ENCODE measurements around the gene AP5Z1. TPM values are rescaled to one million over a fixed set of nuclear protein-coding genes. Genes with fewer than 3 reads are reported as not detected.

AP5Z1 gene
- total RNA-seq, 1 donor from 2014 or later, result 48.9 TPM

DNA sequence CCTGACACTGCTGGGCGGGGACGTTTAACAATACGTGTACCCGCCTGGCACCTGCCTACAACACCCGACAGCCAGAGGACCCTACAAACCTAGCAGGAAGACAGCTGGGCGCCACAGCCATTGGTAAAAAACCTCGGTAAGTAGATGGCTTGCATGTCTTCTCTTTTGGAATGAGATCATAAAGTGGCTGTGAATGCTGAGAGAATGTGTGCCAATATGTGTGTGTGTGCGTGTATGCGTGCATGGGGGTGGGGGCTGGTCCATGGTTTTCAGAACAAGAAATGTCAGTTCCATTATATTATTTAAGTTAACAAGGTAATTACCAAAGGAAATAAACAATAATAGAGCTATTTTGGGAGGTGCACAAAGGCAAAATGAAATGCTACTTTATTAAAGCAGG, 47.3 kb downstream of the AP5Z1 start:
- DNase-seq (no peak), ATAC-seq (no peak)
- no peaks in the 10 kb centered on the region for H3K36me3 ChIP-seq
- no peaks in the 10 kb centered on the region for H3K9me3 ChIP-seq
- H3K4me1 ChIP-seq, result no peaks in the 10 kb centered on the region
- no peaks in the 10 kb centered on the region for H3K27me3 ChIP-seq
- TF ChIP-seq, protein P1, sequence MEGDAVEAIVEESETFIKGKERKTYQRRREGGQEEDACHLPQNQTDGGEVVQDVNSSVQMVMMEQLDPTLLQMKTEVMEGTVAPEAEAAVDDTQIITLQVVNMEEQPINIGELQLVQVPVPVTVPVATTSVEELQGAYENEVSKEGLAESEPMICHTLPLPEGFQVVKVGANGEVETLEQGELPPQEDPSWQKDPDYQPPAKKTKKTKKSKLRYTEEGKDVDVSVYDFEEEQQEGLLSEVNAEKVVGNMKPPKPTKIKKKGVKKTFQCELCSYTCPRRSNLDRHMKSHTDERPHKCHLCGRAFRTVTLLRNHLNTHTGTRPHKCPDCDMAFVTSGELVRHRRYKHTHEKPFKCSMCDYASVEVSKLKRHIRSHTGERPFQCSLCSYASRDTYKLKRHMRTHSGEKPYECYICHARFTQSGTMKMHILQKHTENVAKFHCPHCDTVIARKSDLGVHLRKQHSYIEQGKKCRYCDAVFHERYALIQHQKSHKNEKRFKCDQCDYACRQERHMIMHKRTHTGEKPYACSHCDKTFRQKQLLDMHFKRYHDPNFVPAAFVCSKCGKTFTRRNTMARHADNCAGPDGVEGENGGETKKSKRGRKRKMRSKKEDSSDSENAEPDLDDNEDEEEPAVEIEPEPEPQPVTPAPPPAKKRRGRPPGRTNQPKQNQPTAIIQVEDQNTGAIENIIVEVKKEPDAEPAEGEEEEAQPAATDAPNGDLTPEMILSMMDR (IDR thresholded peaks at IDR 0.05), result no peak
- H3K27ac ChIP-seq, result no peak overlapping the region
- H3K4me3 ChIP-seq, result no peak overlapping the region
- intact Hi-C loops (cut with DNase I), result no loop called here

DNA sequence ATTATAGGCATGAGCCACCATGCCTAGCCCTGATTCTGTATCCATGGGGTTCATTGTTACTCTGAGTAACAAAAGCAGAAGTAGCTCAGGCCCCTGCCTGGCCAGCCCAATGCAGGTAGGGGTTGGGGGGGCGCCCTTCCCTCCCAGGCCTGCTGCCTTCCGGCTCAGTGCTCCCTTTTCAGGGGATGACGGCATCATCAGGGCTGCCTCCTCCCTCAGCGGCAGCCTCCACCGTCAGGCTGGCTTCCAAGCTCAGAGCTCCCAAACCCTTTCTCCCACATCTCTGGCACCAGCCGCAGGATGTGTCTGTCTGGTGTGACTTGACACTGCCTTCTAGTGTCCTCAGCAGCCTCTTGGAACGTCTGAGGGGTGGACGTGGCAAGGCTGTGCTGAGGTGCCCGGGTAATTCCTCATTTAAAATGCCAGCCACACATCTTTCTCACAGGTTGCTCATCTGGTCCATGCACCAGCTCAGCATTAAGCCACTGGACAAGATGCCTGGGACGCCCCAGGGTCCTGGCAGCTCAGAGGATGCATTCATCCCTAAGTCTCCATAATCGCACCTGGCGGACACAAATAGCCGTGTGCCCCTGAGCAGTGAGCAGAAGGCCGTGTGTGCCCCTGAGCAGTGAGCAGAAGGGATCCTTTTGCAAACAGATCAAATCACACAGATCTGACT, 48.2 kb downstream of the AP5Z1 start:
- no peaks in the 10 kb centered on the region for H3K9me3 ChIP-seq
- DNase-seq (no peak), ATAC-seq (no peak)
- H3K4me1 ChIP-seq, result no peaks in the 10 kb centered on the region
- H3K27me3 ChIP-seq, result no peaks in the 10 kb centered on the region
- H3K36me3 ChIP-seq, result no peaks in the 10 kb centered on the region
- H3K27ac ChIP-seq, result no peak overlapping the region
- intact Hi-C loops (cut with DNase I), result no loop called here
- H3K4me3 ChIP-seq, result no peak overlapping the region
- TF ChIP-seq, protein P1 (IDR thresholded peaks at IDR 0.05), result no peak

DNA sequence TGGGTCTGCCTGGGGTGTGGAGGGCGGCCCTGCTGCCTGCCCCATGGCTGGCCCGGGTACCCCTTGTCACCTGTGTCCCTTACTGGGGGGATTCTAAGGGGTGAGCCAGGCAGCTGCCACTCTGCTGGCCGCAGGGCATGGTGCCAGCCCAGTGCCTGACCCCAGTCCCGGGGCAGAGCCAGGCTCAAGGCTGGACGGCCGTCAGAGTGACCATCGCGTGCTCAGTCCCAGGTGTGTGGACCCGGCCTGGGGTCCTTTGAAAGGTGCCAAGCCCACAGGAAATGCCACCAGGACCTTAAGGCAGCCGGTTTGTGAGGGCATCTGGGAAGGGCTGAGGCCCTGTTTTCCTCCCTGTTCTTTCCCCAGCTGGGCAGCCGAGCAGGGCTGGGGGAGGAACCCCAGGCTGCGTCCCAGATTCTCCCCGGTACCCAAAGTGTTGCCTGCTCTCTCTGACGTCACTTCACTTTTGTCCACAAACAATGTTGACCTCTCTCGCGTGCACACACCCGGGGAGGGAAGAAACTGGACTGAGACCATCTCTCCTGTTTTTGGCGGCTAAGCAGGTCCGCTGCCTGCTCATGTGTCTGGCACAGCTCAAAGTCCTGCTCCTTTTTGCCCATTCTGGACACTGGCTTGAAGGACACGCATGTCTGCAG, 48.8 kb downstream of the AP5Z1 start:
- H3K27me3 ChIP-seq, result no peaks in the 10 kb centered on the region
- ATAC-seq, result no peak
- TF ChIP-seq, protein P1 (IDR thresholded peaks at IDR 0.05), result no peak
- no peak overlapping the region for H3K27ac ChIP-seq
- no peaks in the 10 kb centered on the region for H3K36me3 ChIP-seq
- H3K9me3 ChIP-seq, result no peaks in the 10 kb centered on the region
- intact Hi-C loops (cut with DNase I), result no loop called here
- no peak overlapping the region for H3K4me3 ChIP-seq
- no peak for DNase-seq
- no peaks in the 10 kb centered on the region for H3K4me1 ChIP-seq

DNA sequence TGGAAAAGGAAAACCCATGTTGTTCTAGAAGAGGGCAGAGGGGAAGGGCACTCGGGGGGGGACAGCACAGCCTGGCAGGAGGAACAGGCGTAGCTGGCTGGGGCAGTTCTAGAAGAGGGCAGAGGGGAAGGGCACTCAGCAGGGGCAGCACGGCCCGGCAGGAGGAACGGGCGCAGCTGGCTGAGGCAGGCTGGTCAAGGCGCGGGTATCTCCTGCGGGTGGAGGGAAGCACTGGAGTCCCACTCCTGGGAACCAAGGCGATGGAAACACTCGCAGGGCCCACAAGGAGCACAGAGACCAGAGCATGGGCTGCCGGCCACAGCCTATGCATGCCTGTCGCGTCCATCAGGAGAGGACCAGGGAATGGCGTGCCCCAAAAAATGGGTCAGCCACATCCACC, 49.7 kb downstream of the AP5Z1 start:
- Histone ChIP-seq H3K4me1 (no peaks in the 10 kb centered on the region), H3K36me3 (no peaks in the 10 kb centered on the region), H3K27ac (no peak overlapping the region), H3K9me3 (no peaks in the 10 kb centered on the region), H3K4me3 (no peak overlapping the region), H3K27me3 (no peaks in the 10 kb centered on the region)
- DNase-seq (no peak), ATAC-seq (no peak)
- TF ChIP-seq, protein P1 (IDR thresholded peaks at IDR 0.05), result no peak
- intact Hi-C loops (cut with DNase I), result no loop called here

DNA sequence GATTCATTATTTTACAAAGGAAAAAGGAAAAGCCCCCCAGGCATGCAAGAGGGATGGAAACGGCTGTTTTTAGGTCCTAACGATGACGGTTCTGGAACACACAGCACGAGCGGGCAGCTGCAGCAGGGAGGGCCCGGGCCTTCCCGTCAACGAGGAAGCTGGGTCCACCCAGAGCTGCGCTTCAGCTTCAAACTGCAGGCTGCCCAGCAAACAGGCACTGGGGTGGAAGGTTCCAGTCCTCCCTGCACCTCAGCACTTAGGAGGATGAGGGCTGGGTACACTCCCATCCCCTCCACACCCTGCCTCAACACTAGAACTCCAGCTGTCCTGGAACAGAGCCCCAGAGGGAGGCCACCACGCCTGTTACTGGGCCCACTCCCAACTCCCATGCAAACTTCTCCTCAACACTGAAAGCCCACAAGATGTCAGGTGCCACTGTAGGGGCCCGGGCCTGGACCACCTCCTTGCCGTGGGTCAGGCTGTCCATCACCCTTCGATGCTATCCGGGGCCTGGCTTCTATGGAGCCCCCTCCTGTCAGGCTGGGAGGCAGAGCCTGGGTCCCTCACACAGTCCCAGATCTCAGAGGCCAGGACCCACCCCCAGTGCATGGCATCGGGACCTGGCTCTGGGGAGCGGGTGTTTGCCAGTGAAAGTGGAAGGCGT, 53.4 kb downstream of the AP5Z1 start:
- H3K4me1 ChIP-seq, result no peaks in the 10 kb centered on the region
- no peak for DNase-seq
- H3K36me3 ChIP-seq, result no peaks in the 10 kb centered on the region
- intact Hi-C loops (cut with DNase I), result no loop called here
- H3K9me3 ChIP-seq, result no peaks in the 10 kb centered on the region
- TF ChIP-seq, protein P1 (IDR thresholded peaks at IDR 0.05), result no peak
- H3K27me3 ChIP-seq, result no peaks in the 10 kb centered on the region
- H3K4me3 ChIP-seq, result no peak overlapping the region
- no peak overlapping the region for H3K27ac ChIP-seq
- ATAC-seq, result no peak

Data from upper lobe of right lung (tissue), 1 donor.